Activated T-cell treated with anti-CD3 and anti-CD28 coated beads for 4 hours (primary cell): ENCODE results near the gene ABHD4.
"Not testable (repeated sequence)": the region's sequence is repeated elsewhere in the genome, so short reads cannot be mapped to it uniquely, and the experiment has no call there.

ENCODE experiments used
- DNase-seq: peaks from one replicate; pipeline ENCODE4 v3.0.0-alpha.2; 2020

Gene ABHD4

DNA sequence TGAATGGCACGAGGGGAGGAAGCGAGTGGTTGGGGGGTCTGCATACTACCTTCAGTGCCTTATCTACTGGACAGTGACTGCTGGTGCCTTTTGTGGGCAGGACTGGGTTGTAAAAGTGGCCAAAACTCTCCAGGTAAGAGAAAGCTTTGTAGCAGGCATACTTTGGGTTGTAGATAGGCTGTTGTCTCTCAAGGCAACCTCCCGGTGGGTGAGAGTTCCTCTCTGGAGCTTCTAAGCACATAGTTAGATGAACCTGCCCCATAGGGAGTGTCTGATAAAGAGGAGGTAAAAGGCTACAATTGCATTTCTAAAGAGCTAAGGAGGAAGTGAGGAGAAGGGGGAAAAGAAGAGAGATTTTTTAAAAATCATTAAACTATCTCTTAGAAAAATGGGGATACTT is 4.9 kb upstream of the ABHD4 start:
- DNase-seq: no peak

DNA sequence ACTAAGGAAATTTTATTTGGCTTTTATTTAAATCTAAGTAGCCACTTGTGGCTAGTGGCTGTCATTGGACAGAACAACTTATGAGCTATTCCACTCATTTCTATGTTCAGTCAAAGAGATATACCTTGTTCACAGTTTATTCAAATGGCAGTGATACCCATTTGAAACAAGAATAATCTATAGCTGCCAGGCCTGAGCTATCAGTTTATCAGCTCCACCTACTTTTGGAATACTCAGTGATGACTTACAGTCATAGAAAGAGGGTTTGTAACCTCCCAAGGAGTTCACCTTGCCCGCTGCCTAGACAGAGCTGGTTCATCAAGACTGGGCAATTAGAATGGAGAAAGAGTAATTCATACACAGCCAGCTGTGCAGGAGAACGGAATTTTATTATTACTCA is 4.5 kb upstream of the ABHD4 start:
- no peak for DNase-seq

DNA sequence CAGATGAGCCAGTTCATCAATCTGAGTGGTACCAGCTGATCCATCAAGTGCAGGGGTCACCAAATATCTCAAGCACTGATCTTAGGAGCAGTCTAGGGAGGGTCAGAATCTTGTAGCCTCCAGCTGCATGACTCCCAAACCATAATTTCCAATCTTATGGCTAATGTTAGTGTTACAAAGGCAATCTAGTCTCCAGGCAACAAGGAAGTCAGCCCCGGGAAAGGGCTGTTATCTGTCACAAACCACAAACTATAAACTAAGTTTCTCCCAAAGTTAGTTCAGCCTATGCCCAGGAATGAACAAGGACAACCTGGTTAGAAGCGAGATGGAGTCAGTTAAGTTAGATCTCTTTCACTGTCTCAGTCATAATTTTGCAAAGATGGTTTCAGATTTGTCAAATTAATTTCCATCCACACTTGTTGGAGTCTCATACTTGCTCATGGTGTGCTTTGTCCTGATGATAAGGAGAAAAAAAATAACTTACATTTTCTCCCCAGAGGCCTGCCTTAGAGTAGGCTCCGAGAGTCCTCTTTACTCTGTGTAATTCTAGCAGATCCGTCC is 3.9 kb upstream of the ABHD4 start:
- DNase-seq: no peak

DNA sequence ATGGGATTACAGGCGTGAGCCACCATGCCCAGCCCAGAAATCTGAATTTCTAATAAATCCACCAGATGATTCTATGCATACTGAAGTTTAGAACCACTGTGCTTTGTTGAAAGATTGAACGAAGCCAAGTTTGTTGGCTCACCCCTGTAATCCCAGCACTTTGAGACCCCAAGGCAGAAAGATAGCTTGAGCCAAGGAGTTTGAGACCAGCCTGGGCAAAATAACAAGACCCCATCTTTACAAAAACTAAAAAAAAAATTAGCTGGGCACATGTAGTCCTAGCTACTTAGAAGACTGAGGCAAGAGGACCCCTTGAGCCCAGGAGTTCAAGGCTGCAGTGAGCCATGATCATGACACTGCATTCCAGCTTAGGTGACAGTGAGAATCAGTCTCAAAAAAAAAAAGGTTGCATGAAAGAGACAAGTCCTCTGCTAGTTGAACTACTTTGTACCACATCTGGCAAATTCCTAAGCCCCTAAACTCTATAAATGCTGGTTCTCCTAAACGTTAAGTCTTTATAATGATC is 1.7 kb upstream of the ABHD4 start:
- no peak for DNase-seq

DNA sequence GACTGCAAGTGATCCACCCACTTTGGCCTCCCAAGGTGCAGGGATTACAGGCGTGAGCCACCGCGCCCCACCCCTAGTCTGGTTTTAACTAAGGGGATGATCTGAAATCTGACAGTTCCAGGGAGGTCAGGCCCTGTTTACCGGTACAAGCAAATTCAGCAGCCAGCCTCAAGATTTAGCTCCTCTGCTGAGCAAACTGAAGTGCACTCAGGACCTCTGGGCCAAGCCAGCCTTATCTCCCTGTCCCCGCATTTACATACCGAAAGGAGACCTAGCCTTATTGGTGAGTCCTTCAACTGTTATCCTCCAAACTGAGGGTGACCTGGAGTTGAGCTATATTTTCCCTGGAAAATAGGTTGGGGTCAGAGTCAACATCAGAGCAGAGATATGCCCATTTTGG is 835 bp upstream of the ABHD4 start:
- DNase-seq: no peak

DNA sequence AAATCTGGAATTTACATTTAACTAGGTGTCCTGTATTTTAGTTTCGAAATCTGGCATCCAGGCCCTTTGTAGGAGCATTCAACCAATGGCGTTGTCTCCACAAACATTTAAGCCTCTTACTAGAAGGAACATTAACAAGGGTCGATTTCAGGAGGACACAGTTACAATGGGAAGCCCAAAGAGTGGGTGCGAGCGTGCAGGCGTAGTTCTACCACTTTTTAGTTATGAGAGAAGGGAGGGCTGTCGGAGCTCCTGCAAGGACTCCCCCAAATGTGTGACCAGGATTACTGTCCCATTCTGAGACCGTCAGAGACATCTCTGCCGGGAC is 365 bp upstream of the ABHD4 start:
- no peak for DNase-seq

DNA sequence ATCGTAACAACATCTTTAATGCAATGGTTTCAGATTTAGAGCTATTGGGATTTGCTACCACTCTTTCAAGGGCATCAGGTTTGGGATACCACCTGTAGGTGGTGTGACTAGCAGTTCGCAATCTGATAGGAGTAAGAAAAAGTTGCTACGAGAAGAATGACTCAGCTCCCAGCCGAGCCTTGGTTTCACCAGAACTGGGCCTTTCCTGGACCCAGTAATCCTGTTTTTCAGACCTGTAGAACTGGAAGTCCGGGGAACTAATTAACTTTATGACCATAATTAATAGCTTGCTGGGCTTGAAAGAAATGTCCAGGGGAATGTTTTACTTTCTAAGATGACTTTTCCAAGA is 770 bp downstream of the ABHD4 start:
- no peak for DNase-seq

DNA sequence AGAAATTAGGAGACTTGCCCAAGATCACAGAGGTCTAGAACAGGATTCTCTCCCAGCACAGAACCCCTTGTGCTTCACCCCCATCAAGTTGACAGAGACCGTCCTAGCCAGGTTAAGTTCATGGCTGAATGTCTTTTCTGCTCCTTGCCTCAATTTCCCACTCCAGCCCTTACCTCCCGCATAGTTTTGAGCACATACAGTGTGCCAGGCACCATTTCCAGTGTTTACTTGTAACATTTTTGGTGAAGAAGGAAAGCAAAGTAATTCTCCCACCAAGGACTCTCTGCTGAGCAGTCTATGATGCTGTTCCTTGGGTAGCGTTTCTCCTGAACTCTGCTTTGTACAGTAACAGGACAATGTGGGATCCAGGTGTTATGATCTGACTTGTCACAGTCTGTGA is 1.2 kb downstream of the ABHD4 start:
- DNase-seq: no peak

DNA sequence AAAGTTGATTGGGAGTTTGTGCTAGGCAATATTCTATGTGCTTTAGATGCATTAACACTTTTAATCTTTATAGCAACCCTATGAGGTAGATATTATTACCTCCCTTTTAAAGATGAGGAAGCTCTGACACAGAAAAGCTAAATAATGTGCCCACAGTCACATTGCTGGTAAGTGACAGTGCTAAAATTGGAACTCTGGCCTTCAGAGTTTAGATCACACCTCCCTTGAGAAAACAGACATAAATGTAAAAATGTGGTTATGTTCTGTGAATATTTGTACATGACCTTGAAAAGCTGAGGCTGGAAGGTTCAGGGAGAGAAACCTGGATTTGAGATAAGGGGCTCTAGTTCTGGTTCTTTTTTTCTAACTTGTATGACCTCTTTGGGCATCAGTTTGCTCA is 1.9 kb downstream of the ABHD4 start:
- DNase-seq: no peak

DNA sequence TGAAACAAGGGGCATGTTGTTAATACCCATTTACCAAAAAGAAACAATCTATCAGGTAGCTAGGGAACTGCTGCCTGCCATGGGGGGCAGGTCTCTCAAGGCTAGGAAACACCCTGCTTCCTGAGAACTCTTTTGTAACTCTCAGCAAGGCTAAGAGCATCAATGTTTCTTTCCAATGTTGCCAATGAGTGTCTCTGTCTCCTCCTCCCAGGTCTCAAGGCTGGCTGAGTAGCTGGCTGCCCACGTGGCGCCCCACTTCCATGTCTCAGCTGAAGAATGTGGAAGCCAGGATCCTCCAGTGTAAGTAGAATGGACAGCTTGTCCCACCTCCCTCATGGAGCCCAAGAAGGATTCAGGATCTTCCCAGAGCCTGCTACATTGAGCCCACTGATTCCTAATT is 3.4 kb downstream of the ABHD4 start:
- DNase-seq: no peak

DNA sequence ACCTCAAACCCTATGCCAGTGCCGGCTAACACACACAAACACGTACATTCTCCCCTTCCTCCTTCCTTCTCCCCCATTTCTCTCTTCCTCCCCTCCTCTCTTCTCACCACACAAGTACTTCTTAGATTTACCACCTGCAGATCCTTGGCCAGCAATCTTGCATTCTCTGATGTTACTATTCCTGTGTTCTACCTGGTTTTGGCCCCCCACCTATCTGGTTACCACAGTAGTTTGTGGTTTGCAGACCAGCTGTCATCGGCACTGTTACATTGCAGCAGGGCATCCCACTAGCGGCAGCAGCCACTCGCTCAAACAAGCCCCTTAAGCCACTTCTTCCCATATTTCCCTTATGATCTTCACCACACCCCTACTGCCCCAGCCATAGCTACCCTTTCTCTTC is 3.9 kb downstream of the ABHD4 start:
- DNase-seq: no peak

DNA sequence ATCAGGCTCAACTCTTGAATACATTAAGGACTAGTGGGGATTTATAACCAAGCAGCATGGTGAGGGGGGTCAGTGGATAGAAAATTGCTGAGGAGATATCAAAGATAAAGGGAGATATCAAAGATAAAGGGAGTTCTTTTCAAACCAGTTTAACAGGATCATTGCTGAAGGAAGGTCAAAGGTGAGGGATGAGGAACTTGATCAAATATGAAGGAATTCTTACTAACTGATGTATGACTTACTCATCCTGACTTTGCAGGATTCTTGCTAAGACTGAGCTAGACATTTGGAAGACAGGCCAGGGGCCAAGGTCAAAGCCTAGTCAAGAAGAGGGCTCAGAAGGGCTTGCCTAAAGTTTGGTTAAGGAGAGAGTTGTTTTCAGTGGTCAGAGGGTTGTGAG is 4.8 kb downstream of the ABHD4 start:
- DNase-seq: no peak

DNA sequence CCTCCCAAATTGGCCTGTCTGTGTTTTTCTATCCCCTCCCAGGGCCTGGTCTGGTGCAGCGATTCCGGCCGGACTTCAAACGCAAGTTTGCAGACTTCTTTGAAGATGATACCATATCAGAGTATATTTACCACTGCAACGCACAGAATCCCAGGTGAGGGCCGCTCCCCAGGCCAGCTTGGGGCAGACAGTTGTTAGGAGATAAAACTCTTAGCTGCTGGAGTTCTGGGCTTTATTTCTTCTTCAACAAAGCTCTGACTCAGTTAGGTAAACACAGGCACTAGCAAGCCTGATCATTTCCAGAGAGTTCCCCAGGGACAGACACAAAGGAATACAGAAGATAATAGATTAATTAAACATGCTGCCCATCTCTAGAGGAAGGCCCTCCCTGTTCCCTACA is 8.3 kb downstream of the ABHD4 start:
- DNase-seq: no peak

DNA sequence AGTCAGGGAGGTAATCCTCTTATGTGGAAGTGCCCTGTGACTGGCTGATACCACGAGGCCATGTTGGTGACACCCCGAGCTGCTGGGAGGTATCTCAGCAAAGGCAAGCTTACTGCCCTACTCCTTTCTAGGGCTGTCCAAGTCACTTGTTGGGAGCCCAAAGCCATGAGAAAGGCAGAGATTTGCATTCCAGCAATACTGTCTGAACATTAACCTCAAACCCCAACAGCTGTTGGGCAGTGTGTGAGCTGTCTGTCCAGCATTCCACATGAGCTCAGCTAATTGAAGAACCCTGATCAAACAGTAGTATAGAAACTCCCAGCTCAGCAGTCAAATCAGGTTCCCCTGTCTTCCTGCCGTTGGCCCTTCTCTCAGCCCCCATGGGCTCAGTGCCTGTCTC is 9.2 kb downstream of the ABHD4 start:
- no peak for DNase-seq

DNA sequence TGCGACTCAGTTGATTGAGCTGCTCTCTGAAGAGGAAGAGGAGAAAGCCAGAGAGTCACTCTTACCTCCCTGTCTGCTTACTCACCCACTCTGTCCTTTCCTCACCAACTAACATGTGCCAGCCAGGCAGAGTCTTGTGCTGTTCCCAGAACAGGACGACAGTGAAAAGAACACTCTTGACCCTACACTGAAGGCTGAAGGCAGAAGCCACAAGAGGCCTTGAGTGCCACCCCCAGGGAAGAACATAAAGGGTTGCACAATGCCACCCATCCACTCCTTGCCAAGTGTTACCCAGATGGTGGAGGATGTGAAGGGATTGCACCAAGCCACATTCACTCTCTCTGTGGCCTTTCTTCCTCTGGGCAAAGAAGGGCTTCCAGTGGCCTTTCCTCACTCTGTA is 12.8 kb downstream of the ABHD4 start:
- DNase-seq: no peak

DNA sequence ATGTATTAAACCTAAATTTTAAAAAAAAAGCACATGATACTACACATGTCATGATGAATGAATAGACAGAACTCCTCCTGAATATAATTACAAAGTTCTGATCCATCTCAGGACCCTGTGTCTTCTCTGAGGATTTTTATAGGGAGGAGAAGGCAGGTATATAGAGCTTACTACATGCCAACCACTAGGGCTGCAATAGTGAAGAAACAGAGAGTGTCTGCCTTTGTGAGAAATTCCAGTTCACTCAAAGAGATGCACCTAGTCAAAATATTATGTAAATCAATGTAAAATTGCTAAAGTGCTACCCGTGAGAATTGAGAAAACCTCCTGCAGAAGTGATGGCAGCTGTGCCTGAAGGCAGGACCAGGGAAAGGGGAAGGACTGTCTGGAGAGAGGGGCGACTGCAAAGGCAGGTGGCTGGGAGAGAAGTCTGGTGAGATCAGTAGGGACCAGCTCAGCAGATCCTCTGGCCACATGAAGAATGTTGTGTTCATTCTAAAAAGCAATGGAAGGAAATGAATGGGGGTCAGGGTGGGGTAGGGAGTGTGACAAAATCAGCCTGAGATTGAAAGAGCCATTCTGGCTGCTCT is 15.1 kb downstream of the ABHD4 start:
- DNase-seq: no peak

DNA sequence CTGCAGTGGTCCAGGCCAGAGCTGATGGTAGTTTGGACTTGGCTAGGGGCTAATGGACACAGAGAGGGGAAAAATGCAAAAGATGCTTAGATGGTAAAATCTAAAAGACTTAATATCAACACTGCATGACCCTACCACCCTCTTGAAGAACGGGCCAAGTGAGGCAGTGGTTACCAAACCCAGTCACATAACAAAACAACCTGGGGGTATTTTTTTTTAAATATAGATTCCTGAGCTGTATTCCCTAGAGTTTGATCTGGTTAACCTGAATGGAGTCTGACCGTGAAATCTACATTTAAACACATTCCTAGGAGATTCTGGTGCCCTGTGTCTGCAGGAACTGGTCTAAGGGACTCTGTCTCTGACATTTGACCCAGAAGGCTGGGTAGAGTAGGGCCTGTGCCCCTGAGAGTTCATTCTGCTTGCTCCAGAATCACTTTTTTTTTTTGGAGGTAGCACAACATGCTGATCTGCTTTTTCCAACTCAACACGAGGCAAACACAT is 15.7 kb downstream of the ABHD4 start:
- DNase-seq: no peak

DNA sequence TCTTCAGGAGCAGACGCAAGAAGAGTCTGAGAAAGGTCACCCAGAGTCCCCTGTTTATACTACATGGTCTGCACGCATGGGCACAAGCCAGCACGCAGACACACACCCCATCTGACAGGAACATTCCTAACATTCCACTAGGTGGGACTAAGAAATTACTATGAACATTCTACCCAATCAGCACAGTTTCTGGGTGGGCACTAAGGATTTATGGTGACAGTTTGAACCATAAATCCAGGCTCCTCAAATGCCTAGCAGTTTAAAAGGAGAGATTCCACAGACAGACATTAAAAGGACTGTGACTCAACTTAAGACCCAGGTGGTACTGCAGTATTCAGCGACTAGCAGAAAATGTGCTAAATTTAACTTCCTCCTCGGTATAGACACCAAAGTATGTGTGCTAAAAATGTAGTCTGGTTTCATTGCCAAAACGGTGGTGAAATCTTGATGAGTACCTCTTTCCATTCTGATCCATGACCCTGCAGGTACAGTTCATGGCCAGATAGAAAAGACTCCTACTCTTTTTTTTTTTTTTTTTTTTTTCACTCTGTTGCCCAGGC is 16.2 kb downstream of the ABHD4 start:
- no peak for DNase-seq

DNA sequence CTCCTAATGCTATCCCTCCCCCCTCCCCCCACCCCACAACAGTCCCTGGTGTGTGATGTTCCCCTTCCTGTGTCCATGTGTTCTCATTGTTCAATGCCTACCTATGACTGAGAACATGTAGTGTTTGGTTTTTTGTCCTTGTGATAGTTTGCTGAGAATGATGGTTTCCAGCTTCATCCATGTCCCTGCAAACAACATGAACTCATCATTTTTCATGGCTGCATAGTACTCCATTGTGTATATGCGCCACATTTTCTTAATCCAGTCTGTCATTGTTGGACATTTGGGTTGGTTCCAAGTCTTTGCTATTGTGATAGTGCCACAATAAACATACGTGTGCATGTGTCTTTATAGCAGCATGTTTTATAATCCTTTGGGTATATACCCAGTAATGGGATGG is 17.7 kb downstream of the ABHD4 start:
- not testable (repeated sequence) for DNase-seq

DNA sequence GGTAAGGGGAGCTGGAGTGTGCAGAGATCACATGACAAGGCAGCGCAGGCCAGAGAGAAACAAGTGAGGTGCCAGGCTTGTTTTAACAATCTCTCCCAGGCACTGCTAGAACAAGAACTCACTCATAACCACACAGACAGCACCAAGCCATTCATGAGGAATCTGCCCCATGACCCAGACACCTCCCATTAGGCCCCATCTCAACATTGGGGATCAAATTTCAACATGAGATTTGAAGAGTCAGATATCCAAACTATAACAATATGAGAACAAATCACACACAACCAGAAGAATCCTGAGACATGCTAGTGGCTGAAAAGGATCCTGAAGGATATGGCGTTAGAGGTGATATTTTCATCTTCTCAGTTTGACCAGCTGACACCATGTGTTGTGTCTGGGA is 24.2 kb downstream of the ABHD4 start:
- no peak for DNase-seq

DNA sequence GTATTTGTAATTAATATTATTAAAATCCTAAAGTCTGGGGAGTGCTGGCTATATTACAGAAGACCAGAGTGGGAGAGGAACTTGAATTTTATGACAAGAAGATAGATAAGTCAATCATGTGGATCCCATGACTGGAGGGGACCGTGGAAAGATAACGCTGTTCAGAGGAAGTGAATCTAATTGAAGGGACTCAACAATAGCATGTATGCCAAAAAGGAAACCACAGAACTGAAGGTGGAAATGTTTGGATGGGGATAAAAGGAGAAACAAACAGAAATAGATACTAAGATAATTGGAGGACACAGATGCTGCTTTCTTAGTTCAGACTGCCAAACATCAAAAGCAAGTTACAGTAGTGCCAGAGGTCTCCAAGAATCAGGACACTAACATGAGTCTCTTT is 24.9 kb downstream of the ABHD4 start:
- DNase-seq: no peak

DNA sequence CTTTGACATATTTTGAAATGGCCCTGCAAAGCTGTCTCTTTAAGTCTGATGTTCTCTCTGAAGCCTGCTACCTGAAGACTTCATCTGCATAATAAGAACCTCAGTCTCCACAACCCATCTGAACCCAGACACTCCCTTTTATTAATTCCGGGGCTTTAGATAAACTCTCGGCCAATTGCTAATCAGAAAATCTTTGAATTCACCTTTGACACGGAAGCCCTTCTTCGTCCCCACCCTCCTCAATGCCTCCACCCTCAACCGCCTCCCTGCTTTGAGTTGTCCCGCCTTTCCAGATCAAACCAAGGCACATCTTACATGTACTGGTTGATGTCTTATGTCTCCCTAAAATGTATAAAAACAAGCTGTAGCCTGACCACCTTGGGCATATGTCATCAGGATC is 28.5 kb downstream of the ABHD4 start:
- no peak for DNase-seq

DNA sequence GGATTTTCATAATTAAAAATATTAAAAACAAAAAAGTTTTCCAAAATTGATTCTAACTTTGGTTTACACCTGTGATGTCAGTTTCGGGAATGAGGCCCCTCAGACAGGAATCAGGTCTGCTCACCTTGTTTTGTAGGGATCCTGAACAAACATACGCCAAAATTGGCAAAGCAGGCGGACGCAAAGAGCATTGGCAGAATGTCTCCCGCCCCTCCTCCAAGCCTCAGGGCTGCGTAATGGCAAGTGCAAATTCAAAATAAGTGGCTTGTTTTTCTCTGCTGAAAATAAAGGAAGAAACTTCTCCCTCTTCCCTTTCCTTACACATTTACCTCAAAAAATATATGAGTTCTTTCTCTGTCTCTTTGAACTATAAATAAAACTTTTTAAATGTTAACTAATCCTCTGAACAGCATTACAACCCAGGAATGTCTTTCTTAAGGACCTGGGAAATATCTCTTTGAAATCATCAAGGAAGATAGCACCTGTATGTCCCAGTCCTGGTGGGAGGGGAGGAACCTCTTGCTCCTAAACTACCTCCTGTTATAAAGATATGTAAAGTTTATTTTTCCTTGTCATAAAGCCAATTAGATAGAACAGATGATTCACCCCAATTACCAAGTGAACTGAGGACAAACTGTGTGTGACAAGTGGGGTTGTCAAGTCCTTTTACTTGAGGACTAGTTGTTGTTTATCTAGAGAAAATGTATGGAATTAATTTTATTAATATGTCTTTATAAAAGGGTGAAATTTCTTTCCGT is 29.6 kb downstream of the ABHD4 start:
- DNase-seq: no peak

DNA sequence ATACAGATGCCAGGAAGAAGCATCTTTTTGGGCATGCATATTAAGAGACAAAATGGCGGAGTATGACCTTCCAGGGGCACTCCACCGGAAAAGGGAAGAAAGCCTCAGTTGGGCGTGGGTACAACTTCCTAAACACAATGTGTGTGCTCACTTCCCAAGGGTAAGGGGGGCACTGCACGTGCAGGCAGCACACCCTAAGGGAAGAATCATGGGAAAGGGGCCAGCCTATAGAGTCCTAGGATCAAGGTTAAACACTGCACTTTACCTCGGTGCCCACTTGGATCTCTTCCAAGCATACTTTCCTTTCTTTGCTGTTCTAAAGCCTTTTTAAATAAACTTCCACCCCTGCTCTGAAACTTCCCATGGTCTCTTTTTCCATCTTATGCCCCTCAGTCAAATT is 31.3 kb downstream of the ABHD4 start:
- DNase-seq: no peak
